NK-92 treated with Interleukin-12 subunit alpha and Interleukin-12 subunit beta, amount 100 ng/mL, for 24 hours (cell line): ENCODE data around the gene KLHDC4.
A peak's percentile ranks its signal among the peaks of the same experiment; 100 is the strongest.
"Not testable (repeated sequence)": the region's sequence is repeated elsewhere in the genome, so short reads cannot be mapped to it uniquely, and the experiment has no call there.

Experiments
- DNase-seq: peaks from one replicate; lab custom pipeline; 2025; lab: John Stamatoyannopoulos, UW

KLHDC4 gene

DNA sequence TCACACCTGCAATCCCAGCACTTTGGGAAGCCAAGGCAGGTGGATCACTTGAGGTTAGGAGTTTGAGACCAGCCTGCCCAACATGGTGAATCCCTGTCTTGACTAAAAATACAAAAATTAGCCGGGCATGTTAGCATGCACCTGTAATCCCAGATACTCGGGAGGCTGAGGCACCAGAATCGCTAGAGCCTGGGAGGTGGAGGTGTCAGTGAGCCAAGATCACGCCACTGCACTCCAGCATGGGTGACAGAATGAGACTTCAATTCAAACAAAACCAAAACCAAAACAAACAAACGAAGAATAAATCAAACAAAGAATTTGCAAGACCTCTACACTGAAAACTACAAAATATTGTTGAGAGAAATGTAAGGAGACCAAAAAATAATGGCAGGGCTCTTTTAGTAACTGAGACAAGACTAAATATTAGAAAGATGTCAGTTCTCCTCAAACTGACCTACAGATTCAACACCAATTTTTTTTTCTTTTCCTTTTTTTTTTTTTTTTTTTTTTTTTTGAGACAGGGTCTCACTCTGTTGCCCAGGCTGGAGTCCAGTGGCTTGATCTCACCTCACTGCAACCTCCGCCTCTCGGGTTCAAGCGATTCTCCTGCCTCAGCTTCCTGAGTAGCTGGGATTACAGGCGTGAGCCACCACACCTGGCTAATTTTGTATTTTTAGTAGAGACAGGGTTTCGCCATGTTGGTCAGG is 23.1 kb upstream of the KLHDC4 start:
- not testable (repeated sequence) for DNase-seq

DNA sequence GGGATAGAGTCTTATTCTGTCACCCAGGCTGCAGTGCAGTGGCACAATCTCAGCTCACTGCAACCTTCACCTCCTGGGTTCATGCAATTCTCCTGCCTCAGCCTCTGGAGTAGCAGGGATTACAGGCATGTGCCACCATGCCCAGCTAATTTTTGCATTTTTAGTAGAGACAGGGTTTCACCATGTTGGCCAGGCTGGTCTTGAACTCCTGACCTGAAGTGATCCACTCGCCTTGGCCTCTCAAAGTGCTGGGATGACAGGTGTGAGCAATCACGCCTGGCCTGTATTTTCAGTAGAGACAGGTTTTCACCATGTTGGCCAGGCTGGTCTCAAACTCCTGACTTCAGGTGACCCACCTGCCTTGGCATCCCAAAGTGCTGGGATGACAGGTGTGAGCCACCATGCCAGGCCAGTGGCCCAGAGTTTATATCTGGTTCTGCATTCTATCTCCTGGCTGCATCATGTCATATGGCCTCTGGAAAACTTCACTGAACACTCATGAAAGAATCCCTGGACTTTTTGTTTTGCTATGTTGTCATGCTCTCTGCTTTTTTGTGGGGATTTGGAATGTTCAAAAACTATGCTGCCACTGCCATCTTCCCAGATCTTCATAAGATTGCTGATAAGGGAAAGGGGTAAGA is 21.8 kb upstream of the KLHDC4 start:
- not testable (repeated sequence) for DNase-seq

DNA sequence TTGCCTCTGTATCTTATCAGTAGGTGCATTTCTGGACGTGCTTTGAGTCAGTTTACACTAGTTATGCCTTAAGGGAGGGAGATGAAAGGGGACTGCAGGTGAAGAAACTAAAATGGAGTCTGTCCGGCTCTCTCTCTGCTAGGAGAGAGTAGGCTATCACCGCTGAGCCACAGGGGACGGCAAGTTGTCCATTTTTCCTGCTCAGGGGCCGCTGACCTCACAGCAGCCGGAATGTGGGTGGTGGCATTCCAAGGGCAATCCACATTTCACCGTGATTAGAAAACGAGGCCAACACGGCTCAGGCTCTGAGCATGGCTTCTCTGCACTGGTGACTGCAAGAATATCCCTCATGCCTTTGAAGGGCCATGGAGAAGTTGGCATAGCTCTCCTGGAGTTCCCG is 19.0 kb upstream of the KLHDC4 start:
- no peak for DNase-seq

DNA sequence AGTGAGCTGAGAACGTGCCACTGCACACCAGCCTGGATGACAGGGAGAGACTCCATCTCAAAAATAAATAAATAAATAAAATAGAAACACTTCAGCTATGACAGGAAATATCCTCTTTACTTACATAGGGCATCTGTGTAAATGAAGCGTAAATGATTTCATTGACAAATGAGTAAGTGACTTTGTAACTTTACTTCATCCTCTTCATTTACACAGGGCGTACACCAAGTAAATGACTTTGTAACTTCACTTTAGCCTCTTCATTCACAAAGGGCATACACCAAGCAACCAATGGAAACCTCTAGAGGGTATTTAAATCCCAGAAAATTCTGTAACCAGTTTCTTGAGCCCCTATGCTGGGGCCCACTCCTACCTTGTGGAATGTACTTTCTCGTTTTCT is 16.2 kb upstream of the KLHDC4 start:
- no peak for DNase-seq

DNA sequence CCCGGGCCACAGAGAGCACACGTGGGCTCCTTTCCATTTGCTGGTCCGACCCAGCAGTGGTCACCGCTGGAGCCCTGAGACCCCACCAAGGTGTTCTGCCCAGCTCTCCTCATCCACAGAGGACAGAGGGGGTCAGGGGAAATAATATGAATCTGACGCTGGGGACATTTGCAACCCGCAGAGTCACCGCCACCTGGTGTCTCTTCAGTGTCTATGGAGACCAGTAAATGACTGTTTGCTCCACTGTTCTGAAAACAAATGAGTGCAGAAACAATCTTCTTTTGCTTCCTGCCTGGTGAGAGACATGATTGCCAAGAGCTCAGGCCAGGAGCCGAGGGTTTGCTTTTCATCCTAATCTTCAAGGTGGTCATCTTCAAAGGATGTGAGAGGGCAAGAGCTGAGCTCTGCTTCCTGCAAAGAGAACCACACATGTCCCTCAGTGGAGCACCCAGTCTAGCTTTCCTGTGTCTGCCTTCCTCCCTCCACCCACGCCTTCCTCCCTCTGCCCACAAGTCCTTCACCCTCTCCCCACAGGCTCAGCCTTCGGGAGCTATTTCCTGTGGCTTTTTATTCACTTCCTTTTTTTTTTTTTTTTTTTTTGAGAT is 14.7 kb upstream of the KLHDC4 start:
- peak; percentile 13 for DNase-seq

DNA sequence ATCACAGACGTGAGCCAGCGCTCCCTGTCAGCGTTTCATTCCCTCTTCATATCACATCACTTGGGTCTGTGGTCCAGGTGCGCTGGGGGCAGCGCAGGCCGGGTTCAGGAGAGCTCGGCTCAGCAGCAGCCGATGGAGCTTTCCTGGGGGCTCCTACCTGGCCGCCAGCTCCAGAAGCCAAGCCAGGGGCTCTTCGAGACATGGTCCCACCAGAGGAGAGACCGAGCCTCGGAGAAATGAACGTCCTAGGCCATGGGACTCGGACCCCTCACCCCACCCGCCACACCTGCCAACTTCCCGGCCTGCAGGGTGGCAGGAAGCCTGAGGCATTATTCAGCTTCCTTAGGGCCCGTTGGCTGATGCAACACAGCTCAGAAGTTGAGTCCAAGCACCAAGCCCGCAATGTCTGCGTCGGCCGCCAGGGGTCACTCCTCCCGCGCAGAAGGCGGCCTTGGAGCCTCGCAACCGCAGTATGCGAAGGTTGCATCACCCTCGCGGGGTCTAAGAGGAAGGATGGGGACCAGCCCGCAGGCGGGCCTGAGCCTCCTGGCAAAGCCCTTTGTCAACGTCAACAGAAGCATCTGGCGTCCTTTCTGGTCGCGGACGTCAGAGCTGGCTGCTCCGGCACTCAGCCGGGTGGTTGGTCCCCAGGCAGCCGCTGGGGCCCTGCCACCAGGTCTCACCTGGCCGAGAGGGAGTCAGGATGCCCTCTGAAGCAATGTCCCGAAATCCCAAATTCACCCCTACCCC is 13.2 kb upstream of the KLHDC4 start:
- DNase-seq, result peak; percentile 89

DNA sequence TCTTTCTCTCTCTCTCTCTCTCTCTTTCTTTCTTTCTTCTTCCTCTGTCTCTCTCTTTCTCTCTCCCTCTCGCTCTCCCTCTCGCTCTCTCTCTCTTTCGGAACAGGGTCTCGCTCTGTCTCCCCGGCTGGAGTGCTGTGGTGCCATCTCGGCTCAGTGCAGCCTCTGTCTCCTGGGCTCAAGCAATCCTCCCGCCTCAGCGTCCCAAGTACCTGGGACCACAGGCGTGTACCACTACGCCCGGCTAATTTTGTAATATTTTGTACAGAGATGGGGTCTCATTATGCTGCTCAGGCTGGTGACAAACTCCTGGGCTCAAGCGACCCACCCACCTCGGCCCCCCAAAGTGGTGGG is 12.7 kb upstream of the KLHDC4 start:
- DNase-seq, result no peak

DNA sequence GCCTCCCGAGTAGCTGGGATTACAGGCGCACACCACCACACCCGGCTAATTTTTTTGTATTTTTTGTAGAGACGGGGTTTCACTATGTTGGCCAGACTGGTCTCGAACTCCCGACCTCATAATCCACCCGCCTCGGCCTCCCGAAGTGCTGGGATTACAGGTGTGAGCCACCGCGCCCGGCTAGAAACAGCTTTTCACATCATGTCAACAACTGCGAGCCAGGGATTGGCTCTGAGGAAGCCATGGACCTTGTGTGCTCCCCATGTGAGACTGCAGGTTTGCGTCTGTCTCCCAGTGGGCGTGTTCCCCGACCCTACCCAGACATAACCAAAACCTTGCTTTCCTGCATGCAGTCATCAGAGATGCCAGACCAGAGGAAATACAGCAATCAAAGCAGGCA is 8.1 kb upstream of the KLHDC4 start:
- not testable (repeated sequence) for DNase-seq

DNA sequence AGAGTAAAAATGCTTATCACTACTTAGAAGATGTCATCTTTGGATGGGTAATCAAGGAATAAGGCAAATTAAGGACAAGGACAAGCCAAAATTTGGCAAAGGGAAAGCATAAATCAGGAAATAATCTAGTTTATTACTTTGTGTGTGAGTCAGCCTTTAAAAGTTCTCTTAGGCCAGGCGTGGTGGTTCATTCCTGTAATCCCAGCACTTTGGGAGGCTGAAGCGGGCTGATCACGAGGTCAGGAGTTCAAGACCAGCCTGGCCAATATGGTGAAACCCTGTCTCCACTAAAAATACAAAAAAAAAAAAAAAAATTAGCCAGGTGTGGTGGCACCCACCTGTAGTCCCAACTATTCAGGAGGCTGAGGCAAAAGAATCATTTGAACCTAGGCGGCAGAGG is 1.7 kb upstream of the KLHDC4 start:
- DNase-seq, result not testable (repeated sequence)

DNA sequence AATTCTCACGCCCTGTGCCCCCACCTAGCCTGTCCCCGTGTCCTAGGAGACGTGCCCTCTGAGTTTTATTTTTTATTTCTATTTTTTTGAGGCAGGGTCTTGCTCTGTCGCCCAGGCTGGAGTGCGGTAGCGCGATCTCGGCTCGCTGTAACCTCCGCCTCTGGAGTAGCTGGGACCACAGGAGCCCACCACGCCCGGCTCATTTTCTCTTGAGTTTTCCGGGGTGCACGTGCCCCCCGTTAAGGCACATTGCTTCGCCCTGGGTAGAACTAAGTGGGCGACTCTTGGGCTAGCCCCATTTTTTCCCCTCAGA is 655 bp upstream of the KLHDC4 start:
- DNase-seq, result no peak

DNA sequence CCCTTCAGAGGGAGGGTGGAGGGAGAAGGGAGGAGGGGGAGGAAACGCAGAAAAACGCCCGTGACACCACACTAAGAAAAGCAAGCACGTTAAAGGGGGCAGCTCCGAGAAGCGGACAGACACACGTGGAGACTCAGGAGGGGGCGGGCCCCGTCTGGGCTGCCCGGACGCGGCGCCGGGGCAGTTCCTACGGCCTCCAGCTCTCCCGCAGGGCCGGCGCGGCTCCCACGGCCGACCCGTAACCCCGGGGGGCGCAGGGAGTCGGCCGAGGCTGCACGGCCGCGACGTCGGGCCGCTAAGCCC is 362 bp downstream of the KLHDC4 start:
- peak; percentile 35 for DNase-seq

DNA sequence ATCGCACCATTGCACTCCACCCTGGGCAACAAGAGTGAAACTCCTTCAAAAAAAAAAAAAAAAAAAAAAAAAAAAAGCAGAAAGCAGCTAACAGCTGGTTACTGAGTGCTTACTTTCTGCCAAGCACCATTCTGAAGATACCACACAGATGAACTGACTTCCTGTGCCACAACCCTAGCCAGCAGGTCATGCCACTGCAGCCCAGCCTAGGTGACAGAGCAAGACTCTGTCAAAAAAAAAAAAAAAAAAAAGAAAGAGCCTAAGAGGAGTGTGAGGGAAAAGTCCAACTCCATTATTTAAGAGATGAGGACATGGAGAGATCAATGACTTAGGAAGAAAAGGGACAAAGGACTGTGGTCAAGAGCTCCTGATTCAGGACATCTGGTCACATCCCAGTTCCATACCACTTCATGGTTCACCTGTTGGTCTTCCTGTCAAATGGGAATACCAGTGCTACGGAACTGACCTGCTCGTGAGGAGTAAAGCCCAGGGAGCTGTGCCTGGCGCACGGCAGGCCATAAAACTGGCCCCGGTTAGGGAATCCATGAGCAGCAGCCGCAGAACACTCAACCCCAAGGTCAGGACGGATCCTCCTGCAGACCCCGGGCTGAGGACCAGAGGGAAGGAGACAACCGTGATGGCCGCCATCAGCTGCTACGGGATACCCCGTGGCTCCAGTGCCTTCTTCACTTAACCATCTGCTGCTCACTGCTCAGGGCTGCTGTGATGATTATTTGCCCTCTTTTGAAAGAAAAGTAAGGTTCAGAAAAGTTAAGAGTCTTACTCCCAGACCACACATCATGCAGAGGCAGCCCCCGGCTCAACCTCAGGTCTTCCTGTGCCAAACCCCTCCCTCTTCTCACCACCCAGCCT is 950 bp downstream of the KLHDC4 start:
- DNase-seq, result peak; percentile 6

DNA sequence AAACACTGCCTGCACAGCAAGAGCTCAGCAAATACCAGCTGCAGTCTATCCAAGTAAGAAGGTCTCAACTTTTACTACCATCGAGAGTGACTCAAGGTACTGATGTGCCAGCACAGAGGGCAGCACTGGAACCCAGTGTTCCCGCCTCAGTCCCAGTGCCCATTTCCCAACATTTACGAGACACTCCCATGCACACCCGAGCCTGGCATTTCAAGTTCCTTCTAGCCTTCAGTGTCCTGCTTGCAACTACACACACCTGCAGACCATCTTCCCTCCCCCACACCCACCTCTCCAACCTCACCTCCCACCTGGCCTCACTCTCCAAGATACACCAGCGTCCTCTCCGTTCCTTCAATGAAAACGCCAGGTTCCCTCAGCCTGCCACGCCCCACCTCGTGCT is 3.2 kb downstream of the KLHDC4 start:
- no peak for DNase-seq

DNA sequence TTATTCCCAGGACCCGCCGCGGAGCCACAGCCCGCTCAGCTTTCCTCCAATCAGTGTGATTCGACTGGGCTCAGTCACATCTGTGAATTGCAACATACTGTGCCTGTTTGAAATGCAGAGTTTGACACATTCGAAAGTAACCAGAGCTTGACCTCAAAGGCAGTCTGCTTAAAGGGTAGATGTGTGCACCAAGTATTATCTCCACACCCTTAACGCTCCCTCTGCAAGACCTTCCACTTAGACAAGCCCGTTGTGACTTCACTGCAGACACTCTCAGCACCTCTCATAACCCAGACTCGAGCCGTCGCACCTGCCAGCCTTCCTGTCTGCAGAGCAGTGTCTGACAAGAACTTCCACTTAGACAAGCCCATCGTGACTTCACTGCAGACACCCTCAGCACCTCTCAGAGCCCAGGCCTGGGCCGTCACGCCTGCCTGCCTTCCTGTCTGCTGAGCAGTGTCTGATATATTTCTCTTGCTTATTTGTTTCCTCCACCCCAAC is 3.7 kb downstream of the KLHDC4 start:
- no peak for DNase-seq

DNA sequence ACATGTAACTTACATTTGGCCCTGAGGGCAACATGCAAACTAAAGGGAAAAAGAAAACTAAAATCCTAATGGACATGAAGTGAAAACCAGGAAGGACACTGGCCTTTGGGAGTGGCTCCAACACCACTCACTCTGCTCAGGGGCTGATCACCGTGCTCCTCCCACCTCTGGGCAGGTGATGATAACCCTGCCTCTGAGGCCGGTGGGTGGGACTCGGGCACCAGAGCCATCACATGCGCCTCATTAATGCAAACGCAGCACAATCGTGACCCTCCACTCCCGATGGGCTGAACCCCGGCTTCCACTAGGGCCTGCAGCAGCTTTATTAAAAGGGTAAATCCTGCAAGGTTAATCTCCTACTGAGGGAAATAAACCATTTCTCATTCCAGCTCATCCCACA is 4.7 kb downstream of the KLHDC4 start:
- no peak for DNase-seq

DNA sequence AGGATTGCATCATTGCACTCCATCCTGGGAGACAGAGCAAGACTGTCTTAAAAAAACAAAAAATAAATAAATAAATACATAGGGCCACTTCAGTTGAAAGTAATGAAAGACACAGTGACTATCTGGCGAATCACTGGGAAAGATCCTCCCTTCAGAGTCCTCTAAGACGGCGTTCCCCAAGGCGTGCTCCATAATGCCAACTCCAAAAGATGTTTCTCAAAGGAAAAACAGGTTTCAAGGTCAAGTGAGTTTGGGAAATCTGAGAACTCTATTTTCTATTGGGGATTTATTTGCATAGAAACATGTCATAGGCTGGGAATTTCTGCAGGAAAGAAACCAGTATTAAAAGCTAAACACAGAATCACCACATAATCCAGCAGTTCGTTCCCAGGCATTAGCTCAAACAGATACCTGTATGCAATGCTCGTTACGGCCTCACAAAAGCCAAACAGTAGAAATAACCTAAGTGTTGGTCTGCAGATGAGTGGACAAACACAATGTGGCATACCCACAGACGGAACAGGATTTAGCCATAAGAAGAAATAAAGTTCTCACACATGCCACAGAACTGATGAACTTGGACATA is 7.9 kb downstream of the KLHDC4 start:
- no peak for DNase-seq

DNA sequence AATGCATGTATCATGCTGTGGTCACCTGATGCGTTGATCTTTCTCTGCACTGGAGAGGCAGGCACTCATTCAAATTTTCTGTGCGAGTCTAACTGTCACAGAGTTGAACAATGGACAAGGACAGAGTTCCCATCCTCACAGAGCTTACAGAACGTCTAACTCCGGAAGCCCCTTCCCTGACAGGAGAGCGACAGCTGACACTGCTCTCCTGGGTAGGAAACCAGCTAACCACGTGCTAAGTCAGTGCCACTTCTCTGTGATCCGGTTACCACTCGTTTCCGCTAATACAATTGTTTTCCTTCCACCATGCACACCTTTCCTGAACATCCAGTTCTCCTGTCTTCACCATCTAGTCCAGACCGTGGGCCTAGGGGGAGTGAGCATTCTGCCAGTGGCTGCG is 11.3 kb downstream of the KLHDC4 start:
- DNase-seq, result no peak

DNA sequence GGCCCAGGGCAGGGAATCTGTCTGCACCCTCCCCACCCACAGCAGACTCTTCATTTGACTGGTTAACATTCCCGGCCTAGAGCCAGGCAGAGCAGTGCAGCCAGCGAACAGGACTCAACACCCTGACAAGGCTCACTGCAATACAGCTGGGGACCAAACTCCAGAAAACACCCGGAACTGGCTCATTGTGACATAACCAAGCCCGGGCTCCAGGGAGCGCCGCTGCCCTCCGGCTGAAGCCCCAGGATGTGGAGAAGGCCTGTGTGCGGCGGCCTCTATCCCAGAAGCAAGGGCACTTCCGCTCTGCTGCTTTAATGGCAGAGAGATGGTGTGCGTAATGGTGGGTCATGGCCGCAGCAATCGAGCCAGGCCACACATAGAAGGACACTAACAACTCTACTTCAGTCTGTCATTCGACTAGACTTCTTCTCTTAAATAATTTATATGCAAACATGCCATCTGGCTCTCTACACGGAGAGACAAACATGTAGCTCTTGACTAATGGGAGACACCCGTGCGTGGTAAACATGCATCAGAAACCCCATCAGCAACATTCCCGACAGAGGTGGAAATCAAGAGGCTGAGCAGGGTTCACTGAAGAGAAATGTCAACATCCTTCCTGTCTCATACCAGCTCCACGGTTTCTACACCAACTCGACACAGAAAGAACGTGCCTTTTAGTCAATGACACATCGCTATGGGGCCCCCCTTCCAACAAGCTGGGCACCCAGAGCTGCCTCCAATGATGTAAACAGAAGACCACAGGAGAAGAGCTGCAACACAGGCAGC is 18.0 kb downstream of the KLHDC4 start:
- DNase-seq, result no peak

DNA sequence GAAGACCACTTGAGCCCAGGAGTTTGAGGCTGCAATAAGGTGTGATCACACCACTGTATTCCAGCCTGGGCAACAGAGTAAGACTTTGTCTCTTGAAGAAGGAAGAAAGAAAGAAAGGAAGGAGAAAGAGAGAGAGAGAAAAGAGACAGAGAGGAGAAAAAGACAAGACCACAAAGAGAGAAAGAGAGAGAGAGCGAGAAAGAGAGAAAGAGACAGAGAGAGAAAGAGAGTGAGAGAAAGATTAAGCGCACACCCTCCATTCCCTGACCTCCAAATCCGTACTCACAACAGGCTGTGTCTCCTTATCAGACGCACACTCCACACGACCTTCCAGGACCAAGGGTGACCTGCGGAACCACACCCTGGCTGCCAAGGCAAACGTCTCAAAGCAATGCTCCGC is 19.6 kb downstream of the KLHDC4 start:
- DNase-seq, result no peak

DNA sequence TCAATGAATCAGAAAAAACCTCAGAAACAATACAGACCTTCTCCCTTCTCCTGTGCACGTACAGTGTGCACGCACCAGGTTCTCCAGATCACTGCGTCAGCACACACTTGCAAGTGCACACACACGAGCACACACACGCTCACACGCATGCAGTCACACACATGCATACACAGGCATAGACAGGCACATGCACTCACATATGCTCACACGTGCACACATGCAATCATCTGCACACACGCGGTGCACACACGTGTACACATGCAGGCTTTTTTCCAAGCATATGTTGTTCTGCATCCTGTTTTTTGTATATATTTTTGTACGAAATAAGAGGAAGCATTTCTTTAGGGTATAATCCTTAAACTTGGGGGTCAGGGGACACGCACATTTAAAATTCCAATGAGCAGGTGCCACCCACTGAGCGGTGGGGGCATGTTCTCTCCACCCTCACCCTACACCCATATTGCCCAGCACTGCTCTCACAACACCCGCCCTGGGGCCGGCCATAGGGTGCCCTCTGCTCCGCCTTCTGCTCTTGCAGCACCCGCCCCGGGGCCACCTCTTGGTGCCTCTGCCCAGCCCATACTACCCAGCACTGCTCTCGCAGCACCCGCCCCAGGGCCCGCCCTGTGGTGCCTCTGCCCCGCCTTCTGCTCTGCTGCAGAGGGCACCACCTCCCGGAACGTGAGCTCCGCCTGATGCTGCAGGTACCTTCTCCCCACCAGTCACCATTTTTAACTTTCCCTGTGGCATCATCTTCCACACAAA is 20.9 kb downstream of the KLHDC4 start:
- no peak for DNase-seq
